GM12874 (cell line): Measurements from ENCODE around the gene RBMS1.

Experiments used
- CTCF ChIP-seq: IDR thresholded peaks from 2 replicates; pipeline ENCODE4 v1.5.1; 2011; ENCODE audit warnings: low read depth, mild to moderate bottlenecking, control low read depth, low read length, moderate library complexity; ENCODE audit not compliant: insufficient read depth

The RBMS1 gene

GRCh38 chr2:160510617-160511016 is 17.0 kb upstream of the RBMS1 start:
- TF ChIP-seq CTCF: no peak

- TF ChIP-seq CTCF: no peak
These were observed 15.4 kb upstream of the RBMS1 start for GRCh38 chr2:160509016-160509415.

GRCh38 chr2:160507464-160507863 is 13.9 kb upstream of the RBMS1 start:
- no peak for TF ChIP-seq CTCF

GRCh38 chr2:160507046-160507407 is 13.4 kb upstream of the RBMS1 start:
- TF ChIP-seq CTCF: no peak

- no peak for TF ChIP-seq CTCF
These were observed 12.9 kb upstream of the RBMS1 start for GRCh38 chr2:160506371-160507045.

- TF ChIP-seq CTCF: no peak
These were observed 11.6 kb upstream of the RBMS1 start for GRCh38 chr2:160505256-160505655.

- TF ChIP-seq CTCF: no peak
These were observed 8.9 kb upstream of the RBMS1 start for GRCh38 chr2:160502478-160502877.
